ENCODE results near the gene SLC13A2.

- TF ChIP-seq CTCF (IDR thresholded peaks at IDR 0.05) (no peak), POLR2A (IDR thresholded peaks at IDR 0.05) (no peak)
Measured at GRCh38 chr17:28477928-28478327, 4.5 kb downstream of the SLC13A2 start.

Measured in body of pancreas (tissue), 4 donors.